GM18873 (cell line): ENCODE data around the gene BCAS3.
"Not testable (repeated sequence)": the region's sequence is repeated elsewhere in the genome, so short reads cannot be mapped to it uniquely, and the experiment has no call there.

ENCODE experiments used
- ATAC-seq: cut with Tn5 transposase; IDR thresholded peaks from one replicate; pipeline ENCODE4 v1.9.1; 2021; ENCODE audit warnings: mild to moderate bottlenecking, moderate library complexity, moderate number of reproducible peaks; ENCODE audit not compliant: unreplicated experiment, low FRiP score

Gene BCAS3

DNA sequence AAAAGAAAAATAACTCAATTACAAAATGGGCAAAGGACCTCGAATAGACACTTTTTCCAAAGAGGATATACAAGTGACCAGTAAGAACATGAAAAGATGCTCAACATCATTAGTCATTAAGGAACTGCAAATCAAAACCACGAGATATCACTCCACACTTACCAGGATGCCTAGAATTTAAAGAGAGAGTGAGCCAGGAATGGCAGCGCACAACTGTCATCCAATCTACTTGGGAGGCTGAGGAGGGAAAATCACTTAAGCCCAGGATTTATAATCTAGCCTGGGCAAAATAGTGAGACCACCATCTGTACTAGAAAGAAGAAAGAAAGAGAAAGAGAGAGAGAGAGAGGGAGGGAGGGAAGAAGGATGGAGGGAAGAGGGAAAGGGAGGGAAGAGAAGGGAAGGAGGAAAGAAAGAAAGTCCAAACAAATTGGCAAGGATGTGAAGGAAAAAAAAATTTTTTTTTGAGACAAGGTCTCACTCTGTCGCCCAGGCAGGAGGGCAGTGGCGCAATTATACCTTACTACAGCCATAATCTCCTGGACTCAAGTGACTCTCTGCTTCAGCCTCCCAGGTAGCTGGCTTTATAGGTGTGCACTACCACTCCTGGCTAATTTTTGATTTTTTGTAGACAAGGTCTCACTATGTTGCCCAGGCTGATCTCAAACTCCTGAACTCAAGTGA is 744.6 kb downstream of the BCAS3 start:
- ATAC-seq, result no peak

DNA sequence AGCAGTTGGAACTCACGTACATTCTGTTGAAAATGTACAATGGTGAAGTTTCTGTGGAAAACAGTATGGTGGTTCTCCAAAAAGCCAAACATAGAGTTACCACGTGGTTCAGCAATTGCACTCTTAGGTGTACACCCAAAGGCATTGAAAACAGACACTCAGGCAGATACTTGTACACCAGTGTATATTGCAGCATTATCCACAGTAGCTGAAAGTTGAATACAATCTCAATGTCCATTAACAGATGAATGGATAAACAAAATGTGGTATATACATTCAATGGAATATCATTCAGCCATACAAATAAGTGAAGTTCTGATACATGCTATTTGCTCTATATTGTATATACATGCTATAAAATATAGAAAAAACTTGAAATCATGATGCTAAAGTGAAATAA is 745.2 kb downstream of the BCAS3 start:
- no peak for ATAC-seq

DNA sequence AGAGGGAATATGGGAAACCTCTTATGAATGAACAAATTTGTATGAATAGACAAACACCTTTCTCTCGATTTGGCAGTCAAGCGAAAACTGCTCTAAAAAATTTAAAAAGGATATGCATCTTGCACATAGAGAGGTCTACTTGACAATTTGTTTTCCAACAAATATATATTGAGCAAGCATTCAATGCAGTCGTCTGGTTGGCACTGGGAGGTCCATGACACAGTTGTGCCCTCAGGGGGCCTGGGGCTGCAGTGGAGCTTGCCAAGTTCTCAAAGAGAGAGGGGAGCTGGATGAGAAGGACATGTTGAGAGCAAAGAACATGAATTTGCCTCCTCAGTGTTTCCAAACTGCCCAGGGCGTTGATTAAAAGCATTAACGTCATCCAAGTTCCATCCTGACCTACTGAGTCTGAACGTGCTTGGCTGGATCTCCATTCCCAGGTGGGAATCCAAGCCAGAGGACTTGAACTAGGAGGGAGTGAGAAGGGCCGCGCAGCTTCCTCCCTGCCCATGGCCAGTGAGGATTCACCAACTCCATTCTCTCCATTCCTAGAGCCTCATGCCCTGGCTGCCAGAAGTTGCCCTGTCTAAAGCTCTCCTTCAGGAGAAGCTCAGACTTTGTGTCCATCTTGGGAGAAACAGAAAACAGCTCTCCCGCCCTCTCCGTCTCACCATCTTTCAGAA is 746.5 kb downstream of the BCAS3 start:
- no peak for ATAC-seq

DNA sequence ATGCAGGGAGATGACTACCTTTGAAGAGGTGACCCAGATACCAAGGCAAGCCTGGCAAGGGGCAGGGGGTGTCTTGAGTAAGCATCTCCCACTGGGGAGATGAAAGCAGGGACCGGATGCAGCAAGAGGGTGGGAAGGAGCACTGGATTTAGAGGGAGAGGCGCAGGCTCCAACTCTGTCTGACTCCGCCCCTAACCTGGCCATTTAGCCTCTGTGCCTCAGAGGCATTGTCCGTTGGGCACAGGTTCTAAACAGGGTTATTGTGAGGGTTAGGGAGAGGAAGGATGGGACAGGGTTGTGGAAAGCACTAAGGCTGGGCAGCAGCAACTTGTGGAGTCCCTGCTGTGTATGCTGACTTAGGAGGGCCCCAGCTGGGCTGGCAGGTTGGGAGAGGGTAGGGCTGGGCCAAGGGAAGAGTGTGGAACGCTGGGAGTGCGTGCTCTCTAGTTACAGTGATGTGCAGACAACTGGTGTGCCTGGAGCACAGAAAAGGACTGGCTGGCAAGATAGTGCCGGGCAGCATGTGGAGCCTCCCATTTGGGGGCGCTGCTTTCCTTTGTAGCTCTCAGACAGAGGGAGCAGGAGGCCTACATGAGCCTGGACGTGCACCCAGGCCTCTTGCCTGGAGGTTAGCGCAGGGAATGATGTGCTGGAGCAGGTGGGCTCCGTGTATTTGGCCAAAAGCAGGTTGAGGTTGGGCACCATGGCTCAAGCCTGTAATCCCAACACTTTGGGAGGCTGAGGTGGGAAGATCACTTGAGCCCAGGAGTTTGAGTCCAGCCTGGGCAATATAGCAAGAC is 748.2 kb downstream of the BCAS3 start:
- ATAC-seq, result no peak

DNA sequence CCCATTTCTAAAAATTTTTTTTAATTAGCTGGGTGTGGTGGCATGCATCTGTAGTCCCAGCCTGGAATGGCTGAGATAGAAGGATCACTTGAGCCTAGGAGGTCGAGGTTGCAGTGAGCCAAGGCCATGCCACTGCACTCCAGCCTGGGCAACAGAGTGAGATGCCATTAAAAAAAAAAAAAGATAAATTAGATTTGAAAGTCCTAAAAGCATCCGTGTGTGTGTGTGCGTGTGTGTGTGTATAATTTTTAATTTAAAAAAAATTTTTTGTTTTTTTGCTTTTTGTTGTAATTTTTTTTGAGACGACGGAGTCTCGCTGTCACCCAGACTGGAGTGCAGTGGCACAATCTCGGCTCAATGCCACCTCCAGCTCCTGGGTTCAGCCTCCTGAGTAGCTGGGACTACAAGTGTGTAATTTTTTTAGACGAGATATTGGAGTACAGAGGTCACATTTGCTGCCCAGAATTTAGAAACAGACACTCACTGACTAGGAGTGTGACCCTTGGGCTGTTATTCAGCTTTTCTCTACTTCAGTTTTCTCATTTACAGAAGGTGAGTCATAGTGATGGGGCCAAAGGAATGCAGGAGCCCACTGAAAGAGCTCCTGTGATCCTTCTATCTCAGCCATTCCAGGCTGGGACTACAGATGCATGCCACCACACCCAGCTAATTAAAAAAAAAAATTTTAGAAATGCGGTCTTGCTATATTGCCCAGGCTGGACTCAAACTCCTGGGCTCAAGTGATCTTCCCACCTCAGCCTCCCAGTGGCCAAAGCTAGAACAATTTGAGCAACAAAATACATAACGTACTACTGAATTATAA is 749.0 kb downstream of the BCAS3 start:
- ATAC-seq, result no peak

DNA sequence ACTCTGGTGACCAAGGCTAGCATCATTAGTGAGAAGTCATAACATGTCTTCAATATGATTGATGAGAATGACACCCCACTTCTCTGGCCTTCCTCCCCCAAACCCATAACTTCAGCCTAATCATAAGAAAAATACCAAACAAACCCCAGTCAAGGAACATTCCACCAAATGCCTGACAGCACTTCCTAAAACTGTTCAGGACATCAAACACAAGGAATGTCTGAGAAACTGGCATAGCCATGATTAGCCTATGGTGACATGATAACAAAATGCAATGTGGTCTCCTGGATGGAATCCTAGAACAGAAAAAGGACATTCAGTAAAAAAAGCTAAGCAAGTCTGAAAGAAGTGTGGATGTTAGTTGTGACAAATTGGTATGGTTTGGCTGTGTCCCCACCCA is 749.9 kb downstream of the BCAS3 start:
- ATAC-seq, result no peak

DNA sequence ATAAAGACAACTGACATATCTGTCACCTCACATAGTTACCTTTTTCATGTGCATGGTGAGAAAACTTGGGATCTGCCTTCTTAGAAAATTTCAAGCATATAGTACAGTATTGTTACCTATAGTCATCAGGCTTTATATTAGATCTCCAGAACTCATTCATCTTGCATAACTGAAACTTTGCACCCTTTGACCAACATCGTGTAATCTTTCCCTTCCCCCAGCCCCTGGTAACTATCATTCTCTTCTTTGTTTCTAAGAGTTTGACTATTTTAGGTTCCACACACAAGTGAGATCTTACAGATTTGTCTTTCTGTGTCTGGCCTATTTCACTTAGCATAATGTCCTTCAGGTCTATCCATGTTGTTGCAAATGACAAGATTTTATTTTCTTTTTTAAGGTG is 751.6 kb downstream of the BCAS3 start:
- no peak for ATAC-seq

DNA sequence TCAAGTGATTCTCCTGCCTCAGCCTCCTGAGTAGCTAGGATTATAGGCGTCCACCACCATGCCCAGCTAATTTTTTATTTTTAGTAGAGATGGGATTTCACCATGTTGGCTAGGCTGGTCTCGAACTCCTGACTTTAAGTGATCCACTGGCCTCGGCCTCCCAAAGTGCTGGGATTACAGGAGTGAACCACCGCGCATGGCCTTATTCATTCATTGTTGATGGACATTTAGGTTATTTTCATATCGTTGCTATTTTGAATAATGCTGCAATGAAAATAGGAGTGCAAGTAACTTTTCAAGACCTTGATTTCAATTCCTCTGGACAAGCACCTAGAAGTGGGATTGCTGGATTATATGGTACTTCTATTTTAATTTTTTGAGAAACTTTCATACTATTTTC is 752.2 kb downstream of the BCAS3 start:
- ATAC-seq, result not testable (repeated sequence)

DNA sequence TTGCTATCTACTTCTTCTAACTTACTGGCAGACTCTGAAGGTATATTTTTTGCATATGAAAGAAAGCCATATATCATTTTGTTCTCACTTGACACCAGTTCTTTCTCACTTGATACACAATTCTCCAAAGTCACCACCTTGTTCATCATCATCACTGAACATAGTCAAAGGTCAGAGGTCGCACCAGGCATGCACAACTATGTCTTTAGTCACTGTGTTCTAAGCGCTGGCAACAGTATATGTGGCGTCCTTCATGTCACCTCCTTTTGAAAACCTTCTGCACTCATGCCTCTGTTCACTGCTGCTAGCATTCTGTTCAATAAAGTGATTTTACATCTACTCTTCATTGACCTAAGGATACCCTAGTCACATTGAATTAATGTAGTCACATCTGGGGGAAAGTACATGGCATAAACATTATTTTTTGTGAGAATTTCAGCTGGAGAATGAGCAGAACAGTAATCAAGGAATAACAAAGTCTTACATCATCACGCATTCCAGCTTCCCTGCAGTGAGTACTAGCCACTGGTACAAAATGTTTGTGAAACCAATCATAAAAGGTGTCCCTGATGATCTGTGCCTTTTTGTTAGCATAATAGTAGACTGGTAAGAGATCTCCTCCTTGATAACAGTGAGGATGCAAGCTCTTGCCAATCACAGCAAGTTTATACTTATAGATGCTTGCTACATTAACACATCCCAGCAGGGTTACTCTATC is 754.1 kb downstream of the BCAS3 start:
- no peak for ATAC-seq

DNA sequence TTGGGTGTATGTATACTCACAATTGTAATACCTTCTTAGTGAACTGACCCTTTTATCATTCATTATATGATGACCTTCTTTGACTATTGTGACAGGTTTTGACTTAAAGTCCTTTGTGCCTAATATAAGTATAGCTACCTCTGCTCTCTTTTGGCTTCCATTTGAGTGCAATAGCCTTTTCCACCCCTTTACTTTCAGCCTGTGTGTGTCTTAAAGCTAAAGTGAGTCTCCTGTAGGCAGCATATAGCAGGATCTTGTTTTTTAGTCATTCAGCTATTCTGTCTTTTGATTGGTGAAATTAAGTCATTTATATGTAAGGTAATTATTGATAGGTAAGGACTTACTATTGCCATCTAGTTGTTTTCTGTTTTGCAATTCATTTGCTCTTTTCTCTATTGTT is 758.6 kb downstream of the BCAS3 start:
- ATAC-seq, result no peak

DNA sequence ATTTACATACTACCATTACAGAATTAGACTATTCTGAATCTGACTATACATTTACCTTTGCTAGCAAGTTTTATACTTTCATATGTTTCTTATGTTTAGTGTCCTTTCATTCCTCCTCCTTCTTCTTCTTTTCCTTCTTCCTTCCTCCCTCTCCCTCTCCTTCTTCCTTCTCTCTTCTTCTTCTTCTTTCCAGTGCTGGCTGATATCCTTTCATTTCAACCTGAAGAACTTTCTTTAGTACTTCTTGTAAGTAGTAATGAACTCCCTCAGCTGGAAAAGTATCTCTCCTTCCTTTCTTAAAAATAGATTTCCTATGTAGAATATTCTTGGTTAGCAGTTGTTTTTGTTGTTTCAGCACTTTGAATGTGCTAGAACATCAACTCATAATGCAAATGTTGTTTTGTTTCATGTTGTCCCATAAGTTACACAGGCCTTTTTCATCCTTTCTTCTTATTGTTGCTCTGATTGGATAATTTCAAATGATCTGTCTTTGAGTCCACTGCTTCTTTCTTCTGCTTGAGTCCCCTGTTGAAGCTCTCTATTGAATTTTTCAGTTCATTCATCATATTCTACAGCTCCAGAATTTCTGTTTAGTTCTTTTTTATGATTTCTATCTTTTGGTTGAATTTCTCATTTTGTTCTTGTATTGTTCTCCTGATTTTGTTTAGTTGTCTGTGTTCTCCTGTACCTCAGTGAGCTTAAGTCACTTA is 759.5 kb downstream of the BCAS3 start:
- no peak for ATAC-seq

DNA sequence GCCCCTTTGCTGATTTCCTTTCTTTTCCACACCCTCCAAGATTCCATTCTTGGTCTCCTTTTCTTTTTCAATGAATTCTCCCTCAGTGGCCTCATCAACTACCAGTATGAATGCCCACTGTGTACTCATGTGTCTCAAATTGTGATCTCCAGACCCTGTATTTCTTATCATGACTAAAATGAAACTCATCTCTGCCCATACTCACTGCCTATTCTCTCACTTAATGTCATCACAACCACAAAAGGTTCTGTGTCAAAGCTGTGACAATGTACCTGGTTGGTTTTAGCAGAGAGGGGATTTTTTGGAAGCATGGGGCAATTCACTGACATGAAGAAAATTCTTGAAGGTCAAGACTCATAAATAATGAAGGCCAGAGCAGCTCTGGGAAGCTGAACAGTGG is 763.0 kb downstream of the BCAS3 start:
- no peak for ATAC-seq

DNA sequence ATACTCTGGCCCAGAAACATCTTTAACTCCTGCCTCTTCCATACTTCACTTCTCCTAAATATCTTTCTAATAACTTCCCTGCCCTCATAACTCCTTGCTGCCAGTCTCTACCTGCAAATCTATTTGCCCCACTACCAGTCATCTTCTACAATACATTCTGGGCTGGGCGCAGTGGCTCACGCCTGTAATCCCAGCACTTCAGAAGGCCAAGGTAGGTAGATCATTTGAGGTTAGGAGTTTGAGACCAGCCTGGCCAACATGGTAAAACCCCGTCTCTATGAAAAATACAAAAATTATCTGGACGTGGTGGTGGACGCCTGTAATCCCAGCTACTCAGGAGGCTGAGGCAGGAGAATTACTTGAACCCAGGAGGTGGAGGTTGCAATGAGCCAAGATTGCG is 763.9 kb downstream of the BCAS3 start:
- ATAC-seq, result not testable (repeated sequence)

DNA sequence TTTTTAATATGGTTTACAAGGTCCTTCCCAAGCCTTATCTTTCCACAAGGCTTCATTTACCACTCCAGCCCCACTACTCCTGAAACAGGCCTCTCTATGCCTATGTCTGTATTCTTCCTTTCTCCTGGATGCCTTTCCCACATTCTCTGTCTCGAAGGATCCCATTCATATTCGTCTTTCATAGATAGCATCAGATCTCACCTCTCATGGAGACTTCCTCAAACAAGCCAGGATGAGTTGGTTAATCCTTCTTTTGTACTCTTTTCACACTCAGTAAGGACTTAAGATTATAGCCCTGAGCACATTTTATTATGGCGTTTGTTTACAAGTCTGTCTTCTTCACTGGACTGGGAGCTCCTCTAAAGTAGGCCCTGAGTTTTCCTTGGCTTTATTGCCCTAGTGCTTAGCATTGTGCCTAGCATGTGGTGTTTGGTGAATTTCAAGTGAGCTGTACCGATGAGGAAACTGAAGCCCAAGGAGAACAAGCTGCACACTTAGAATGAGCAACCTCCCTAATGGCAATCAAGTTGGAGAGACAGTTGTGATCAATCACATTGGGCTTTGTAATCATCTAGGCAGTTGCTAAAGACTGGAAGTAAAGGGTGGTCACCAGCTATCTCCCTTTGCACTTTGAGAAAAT is 764.6 kb downstream of the BCAS3 start:
- no peak for ATAC-seq
